ENCODE results near the gene ENTR1. TPM values are rescaled to one million over a fixed set of nuclear protein-coding genes. Genes with fewer than 3 reads are reported as not detected.
A peak's percentile ranks its signal among the peaks of the same experiment; 100 is the strongest.

The ENTR1 gene
- total and polyA plus RNA-seq, 2 of the 13 experiments (the other 11 are each of a cell fraction or from before 2014, with no cell fraction given): 70.1 to 76.4 TPM

GRCh38 chr9:136400038-136400834 lies 10.2 kb downstream of the ENTR1 start, which contains the start of gene SNAPC4 (continued):
- TF ChIP-seq, protein P1, sequence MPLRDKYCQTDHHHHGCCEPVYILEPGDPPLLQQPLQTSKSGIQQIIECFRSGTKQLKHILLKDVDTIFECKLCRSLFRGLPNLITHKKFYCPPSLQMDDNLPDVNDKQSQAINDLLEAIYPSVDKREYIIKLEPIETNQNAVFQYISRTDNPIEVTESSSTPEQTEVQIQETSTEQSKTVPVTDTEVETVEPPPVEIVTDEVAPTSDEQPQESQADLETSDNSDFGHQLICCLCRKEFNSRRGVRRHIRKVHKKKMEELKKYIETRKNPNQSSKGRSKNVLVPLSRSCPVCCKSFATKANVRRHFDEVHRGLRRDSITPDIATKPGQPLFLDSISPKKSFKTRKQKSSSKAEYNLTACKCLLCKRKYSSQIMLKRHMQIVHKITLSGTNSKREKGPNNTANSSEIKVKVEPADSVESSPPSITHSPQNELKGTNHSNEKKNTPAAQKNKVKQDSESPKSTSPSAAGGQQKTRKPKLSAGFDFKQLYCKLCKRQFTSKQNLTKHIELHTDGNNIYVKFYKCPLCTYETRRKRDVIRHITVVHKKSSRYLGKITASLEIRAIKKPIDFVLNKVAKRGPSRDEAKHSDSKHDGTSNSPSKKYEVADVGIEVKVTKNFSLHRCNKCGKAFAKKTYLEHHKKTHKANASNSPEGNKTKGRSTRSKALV (CRISPR knock-in tag; IDR thresholded peaks at IDR 0.05): no peak
- TF ChIP-seq MXD3 (CRISPR knock-in tag; IDR thresholded peaks at IDR 0.05): peak; percentile 35; the same call in 1 of the 2 replicates
- TF ChIP-seq PRMT3 (CRISPR knock-in tag; IDR thresholded peaks at IDR 0.05; ENCODE audit: borderline replicate concordance, low read depth): no peak
- TF ChIP-seq PCBP2 (optimal IDR thresholded peaks at IDR 0.05; ENCODE audit: low read depth, low read length, poor library complexity, severe bottlenecking): no peak
- TF ChIP-seq ARNT2 (CRISPR knock-in tag; IDR thresholded peaks at IDR 0.05; ENCODE audit: low read depth): peak; percentile 67; the same call in 1 of the 2 replicates
- no peak for TF ChIP-seq RELA (CRISPR knock-in tag; IDR thresholded peaks at IDR 0.05)
- TF ChIP-seq, protein P2, sequence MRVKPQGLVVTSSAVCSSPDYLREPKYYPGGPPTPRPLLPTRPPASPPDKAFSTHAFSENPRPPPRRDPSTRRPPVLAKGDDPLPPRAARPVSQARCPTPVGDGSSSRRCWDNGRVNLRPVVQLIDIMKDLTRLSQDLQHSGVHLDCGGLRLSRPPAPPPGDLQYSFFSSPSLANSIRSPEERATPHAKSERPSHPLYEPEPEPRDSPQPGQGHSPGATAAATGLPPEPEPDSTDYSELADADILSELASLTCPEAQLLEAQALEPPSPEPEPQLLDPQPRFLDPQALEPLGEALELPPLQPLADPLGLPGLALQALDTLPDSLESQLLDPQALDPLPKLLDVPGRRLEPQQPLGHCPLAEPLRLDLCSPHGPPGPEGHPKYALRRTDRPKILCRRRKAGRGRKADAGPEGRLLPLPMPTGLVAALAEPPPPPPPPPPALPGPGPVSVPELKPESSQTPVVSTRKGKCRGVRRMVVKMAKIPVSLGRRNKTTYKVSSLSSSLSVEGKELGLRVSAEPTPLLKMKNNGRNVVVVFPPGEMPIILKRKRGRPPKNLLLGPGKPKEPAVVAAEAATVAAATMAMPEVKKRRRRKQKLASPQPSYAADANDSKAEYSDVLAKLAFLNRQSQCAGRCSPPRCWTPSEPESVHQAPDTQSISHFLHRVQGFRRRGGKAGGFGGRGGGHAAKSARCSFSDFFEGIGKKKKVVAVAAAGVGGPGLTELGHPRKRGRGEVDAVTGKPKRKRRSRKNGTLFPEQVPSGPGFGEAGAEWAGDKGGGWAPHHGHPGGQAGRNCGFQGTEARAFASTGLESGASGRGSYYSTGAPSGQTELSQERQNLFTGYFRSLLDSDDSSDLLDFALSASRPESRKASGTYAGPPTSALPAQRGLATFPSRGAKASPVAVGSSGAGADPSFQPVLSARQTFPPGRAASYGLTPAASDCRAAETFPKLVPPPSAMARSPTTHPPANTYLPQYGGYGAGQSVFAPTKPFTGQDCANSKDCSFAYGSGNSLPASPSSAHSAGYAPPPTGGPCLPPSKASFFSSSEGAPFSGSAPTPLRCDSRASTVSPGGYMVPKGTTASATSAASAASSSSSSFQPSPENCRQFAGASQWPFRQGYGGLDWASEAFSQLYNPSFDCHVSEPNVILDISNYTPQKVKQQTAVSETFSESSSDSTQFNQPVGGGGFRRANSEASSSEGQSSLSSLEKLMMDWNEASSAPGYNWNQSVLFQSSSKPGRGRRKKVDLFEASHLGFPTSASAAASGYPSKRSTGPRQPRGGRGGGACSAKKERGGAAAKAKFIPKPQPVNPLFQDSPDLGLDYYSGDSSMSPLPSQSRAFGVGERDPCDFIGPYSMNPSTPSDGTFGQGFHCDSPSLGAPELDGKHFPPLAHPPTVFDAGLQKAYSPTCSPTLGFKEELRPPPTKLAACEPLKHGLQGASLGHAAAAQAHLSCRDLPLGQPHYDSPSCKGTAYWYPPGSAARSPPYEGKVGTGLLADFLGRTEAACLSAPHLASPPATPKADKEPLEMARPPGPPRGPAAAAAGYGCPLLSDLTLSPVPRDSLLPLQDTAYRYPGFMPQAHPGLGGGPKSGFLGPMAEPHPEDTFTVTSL (CRISPR knock-in tag; IDR thresholded peaks at IDR 0.05; ENCODE audit: borderline replicate concordance): no peak
- TF ChIP-seq ZNF768 (CRISPR knock-in tag; IDR thresholded peaks at IDR 0.05): peak; percentile 78
- TF ChIP-seq, protein P3, sequence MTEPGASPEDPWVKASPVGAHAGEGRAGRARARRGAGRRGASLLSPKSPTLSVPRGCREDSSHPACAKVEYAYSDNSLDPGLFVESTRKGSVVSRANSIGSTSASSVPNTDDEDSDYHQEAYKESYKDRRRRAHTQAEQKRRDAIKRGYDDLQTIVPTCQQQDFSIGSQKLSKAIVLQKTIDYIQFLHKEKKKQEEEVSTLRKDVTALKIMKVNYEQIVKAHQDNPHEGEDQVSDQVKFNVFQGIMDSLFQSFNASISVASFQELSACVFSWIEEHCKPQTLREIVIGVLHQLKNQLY (CRISPR knock-in tag; IDR thresholded peaks at IDR 0.05): no peak
- TF ChIP-seq RCOR2 (CRISPR knock-in tag; IDR thresholded peaks at IDR 0.05): no peak
- peak; percentile 89; the same call in 1 of the 2 replicates for TF ChIP-seq REL (CRISPR knock-in tag; conservative IDR thresholded peaks at IDR 0.05)
- 0 out of 2 replicates have a peak, but pooled peaks have one; percentile 30 for TF ChIP-seq ZNF337 (CRISPR knock-in tag; IDR thresholded peaks at IDR 0.05; ENCODE audit: borderline replicate concordance, low read depth)
- no peak for TF ChIP-seq ZNF292 (CRISPR knock-in tag; IDR thresholded peaks at IDR 0.05; ENCODE audit: borderline replicate concordance, low read depth)
- TF ChIP-seq ETV6 (CRISPR knock-in tag; conservative IDR thresholded peaks at IDR 0.05): no peak; the same call in 1 of the 2 replicates
- peak; percentile 45; the same call in 1 of the 2 replicates for TF ChIP-seq SAFB2 (CRISPR knock-in tag; IDR thresholded peaks at IDR 0.05; ENCODE audit: borderline replicate concordance, low read depth)
- no peak for TF ChIP-seq KDM4B (CRISPR knock-in tag; IDR thresholded peaks at IDR 0.05)
- no peak for TF ChIP-seq PRPF4 (IDR thresholded peaks at IDR 0.05; ENCODE audit: low read depth, low read length, poor library complexity, severe bottlenecking)
- peak; percentile 69 for TF ChIP-seq ZFX (CRISPR knock-in tag; IDR thresholded peaks at IDR 0.05; ENCODE audit: low read depth)

All from HepG2 (cell line).